H9 (cell line): ENCODE data around the gene SERPINA5. TPM values are rescaled to one million over a fixed set of nuclear protein-coding genes. Genes with fewer than 3 reads are reported as not detected.

ENCODE experiments used
- DNase-seq: peaks from one replicate; pipeline ENCODE4 v3.0.0-alpha.2; 2017
- H2AFZ ChIP-seq: one replicate; pipeline ENCODE4 v1.6.1; 2013; ENCODE audit warnings: mild to moderate bottlenecking, low read length, control low read depth, moderate library complexity
- H2AK5ac ChIP-seq: 2 replicates; pipeline ENCODE4 v1.6.1; 2013; ENCODE audit warnings: low read length, control low read depth, mixed read lengths; ENCODE audit not compliant: insufficient read length
- H2BK120ac ChIP-seq: one replicate; pipeline ENCODE4 v1.6.1; 2013; ENCODE audit warnings: low read depth, mild to moderate bottlenecking, low read length, control low read depth, inconsistent platforms; ENCODE audit not compliant: poor library complexity, severe bottlenecking
- H2BK12ac ChIP-seq: 2 replicates; pipeline ENCODE4 v1.6.1; 2013; ENCODE audit warnings: low read length, control low read depth, mixed read lengths, low read depth; ENCODE audit not compliant: insufficient read length
- H2BK15ac ChIP-seq: 2 replicates; pipeline ENCODE4 v1.6.1; 2013; ENCODE audit warnings: low read depth, low read length, control low read depth
- H2BK20ac ChIP-seq: one replicate; pipeline ENCODE4 v1.6.1; 2013; ENCODE audit warnings: low read depth, mild to moderate bottlenecking, low read length, control low read depth, inconsistent platforms; ENCODE audit not compliant: poor library complexity, severe bottlenecking
- H2BK5ac ChIP-seq: 2 replicates; pipeline ENCODE4 v1.6.1; 2013; ENCODE audit warnings: low read length, control low read depth, mixed read lengths; ENCODE audit not compliant: insufficient read length
- H3K14ac ChIP-seq: 2 replicates; pipeline ENCODE4 v1.6.1; 2013; ENCODE audit warnings: low read length, control low read depth; ENCODE audit not compliant: insufficient read depth
- H3K18ac ChIP-seq: 2 replicates; pipeline ENCODE4 v1.6.1; 2013; ENCODE audit warnings: low read depth, mild to moderate bottlenecking, mixed read lengths, low read length, control low read depth; ENCODE audit not compliant: insufficient read length
- H3K23ac ChIP-seq: 2 replicates; pipeline ENCODE4 v1.6.1; 2013; ENCODE audit warnings: low read length, control low read depth, mixed read lengths, low read depth; ENCODE audit not compliant: insufficient read length
- H3K23me2 ChIP-seq: 2 replicates; pipeline ENCODE4 v1.6.1; 2013; ENCODE audit warnings: low read depth, mild to moderate bottlenecking, mixed read lengths, low read length, control low read depth; ENCODE audit not compliant: insufficient read length, poor library complexity, severe bottlenecking
- H3K27ac ChIP-seq: 2 replicates; pipeline ENCODE4 v1.5.1; 2013; ENCODE audit warnings: low read length, control low read depth, mixed read lengths, low read depth; ENCODE audit not compliant: insufficient read length
- H3K27me3 ChIP-seq: 2 replicates; pipeline ENCODE4 v1.6.1; 2013; ENCODE audit warnings: low read length, control low read depth, inconsistent platforms; ENCODE audit not compliant: insufficient read depth
- H3K4ac ChIP-seq: 2 replicates; pipeline ENCODE4 v1.6.1; 2013; ENCODE audit warnings: low read depth, mild to moderate bottlenecking, control low read depth, inconsistent platforms, low read length, moderate library complexity
- H3K4me1 ChIP-seq: 2 replicates; pipeline ENCODE4 v1.6.1; 2013; ENCODE audit warnings: low read length, control low read depth, inconsistent platforms; ENCODE audit not compliant: insufficient read depth
- H3K4me2 ChIP-seq: 2 replicates; pipeline ENCODE4 v1.6.1; 2013; ENCODE audit warnings: low read length, control low read depth, mixed read lengths; ENCODE audit not compliant: insufficient read length, insufficient read depth
- H3K56ac ChIP-seq: 2 replicates; pipeline ENCODE4 v1.6.1; 2013; ENCODE audit warnings: low read depth, mild to moderate bottlenecking, mixed read lengths, low read length, control low read depth; ENCODE audit not compliant: insufficient read length
- H3K79me1 ChIP-seq: 2 replicates; pipeline ENCODE4 v1.6.1; 2013; ENCODE audit warnings: low read depth, mild to moderate bottlenecking, moderate library complexity, low read length, control low read depth, inconsistent platforms; ENCODE audit not compliant: insufficient read depth, poor library complexity, severe bottlenecking
- H3K79me2 ChIP-seq: 2 replicates; pipeline ENCODE4 v1.6.1; 2013; ENCODE audit warnings: low read length, control low read depth, inconsistent platforms; ENCODE audit not compliant: insufficient read depth
- H3K9ac ChIP-seq: 2 replicates; pipeline ENCODE4 v1.6.1; 2013; ENCODE audit warnings: low read length, control low read depth, mixed read lengths; ENCODE audit not compliant: insufficient read length; ENCODE audit errors: extremely low read depth
- H3K9me3 ChIP-seq: one replicate; pipeline ENCODE4 v1.6.1; 2013; ENCODE audit warnings: low read depth, low read length, inconsistent platforms; ENCODE audit not compliant: control insufficient read depth
- H3T11ph ChIP-seq: one replicate; pipeline ENCODE4 v1.6.1; 2013; ENCODE audit warnings: mild to moderate bottlenecking, low read length, control low read depth, inconsistent platforms
- H4K20me1 ChIP-seq: one replicate; pipeline ENCODE4 v1.6.1; 2013; ENCODE audit not compliant: control insufficient read depth, insufficient read length, insufficient read depth
- H4K5ac ChIP-seq: 2 replicates; pipeline ENCODE4 v1.6.1; 2013; ENCODE audit warnings: low read depth, mild to moderate bottlenecking, mixed read lengths, low read length, control low read depth; ENCODE audit not compliant: insufficient read length
- H4K8ac ChIP-seq: replicated peaks from 2 replicates; pipeline ENCODE4 v1.6.1; 2013; ENCODE audit warnings: low read length, control low read depth, mixed read lengths, low read depth; ENCODE audit not compliant: insufficient read length
- H4K91ac ChIP-seq: 2 replicates; pipeline ENCODE4 v1.6.1; 2013; ENCODE audit warnings: low read depth, mild to moderate bottlenecking, moderate library complexity, mixed read lengths, low read length, control low read depth; ENCODE audit not compliant: insufficient read length
- H3K27ac Mint-ChIP-seq, 3 experiments: 2 replicates in 2 of 3; 3 replicates in 1 of 3; pipeline ENCODE4 v1.8.0; 2020 to 2021; ENCODE audit warnings: mixed read lengths in 3 of 3, mild to moderate bottlenecking in 1 of 3, moderate library complexity in 1 of 3
- H3K27me3 Mint-ChIP-seq: 2 replicates; pipeline ENCODE4 v1.8.0; 2021; ENCODE audit warnings: low read depth, mild to moderate bottlenecking, moderate library complexity, mixed read lengths
- H3K36me3 Mint-ChIP-seq, 3 experiments: 2 replicates in 2 of 3; 3 replicates in 1 of 3; pipeline ENCODE4 v1.8.0; 2020 to 2021; ENCODE audit warnings: low read depth in 3 of 3, mixed read lengths in 3 of 3; ENCODE audit not compliant: insufficient read depth in 1 of 3
- H3K4me1 Mint-ChIP-seq, 2 experiments: 2 replicates each; pipeline ENCODE4 v1.8.0; 2020; ENCODE audit warnings: mixed read lengths in 2 of 2
- H3K4me3 Mint-ChIP-seq, 2 experiments: 2 replicates in 1 of 2; 3 replicates in 1 of 2; pipeline ENCODE4 v1.8.0; 2020 to 2021; ENCODE audit warnings: mild to moderate bottlenecking in 2 of 2, mixed read lengths in 2 of 2, moderate library complexity in 1 of 2
- H3K9me3 Mint-ChIP-seq, 2 experiments: 2 replicates in 1 of 2; 3 replicates in 1 of 2; pipeline ENCODE4 v1.8.0; 2020; ENCODE audit warnings: mild to moderate bottlenecking in 2 of 2, mixed read lengths in 2 of 2, moderate library complexity in 1 of 2
- CTCF ChIP-seq: fragments of 200-600 bp; sonication (generic); conservative IDR thresholded peaks from 3 replicates; pipeline ENCODE4 v1.8.0; 2021; ENCODE audit warnings: antibody characterized with exemption, mild to moderate bottlenecking
- WGBS: extraction: QIAGEN DNeasy Blood & Tissue Kit; methylation state at CpG from one replicate; pipeline ENCODE4 v1.1.7; 2013; ENCODE audit warnings: missing lambda C conversion rate, low lambda C conversion rate, mixed read lengths; ENCODE audit not compliant: insufficient read length; ENCODE audit errors: extremely low coverage; 5-methylcytosine and 5-hydroxymethylcytosine counted together
- total RNA-seq: library from RNA; stranded (reverse); gene quantifications from 2 replicates; pipeline ENCODE4 v1.2.1, GENCODE V29; 2021

The SERPINA5 gene
- total RNA-seq, 1 experiment from 2014 or later, result 1.1 TPM

- no peaks in the 10 kb centered on the region for H3K36me3 Mint-ChIP-seq
- Histone ChIP-seq H2AK5ac (no peak overlapping the region), H4K8ac (no peak overlapping the region), H2BK120ac (no peak overlapping the region), H2BK20ac (no peak overlapping the region), H3T11ph (no peak overlapping the region), H2BK5ac (no peak overlapping the region), H2AFZ (no peak overlapping the region), H3K14ac (no peak overlapping the region), H3K56ac (no peak overlapping the region), H3K4me1 (peaks cover 1% of the 10 kb centered on the region; the same call in 1 of the 2 replicates), H3K23ac (no peak overlapping the region), H3K9me3 (no peaks in the 10 kb centered on the region), H3K23me2 (no peaks in the 10 kb centered on the region), H2BK12ac (no peak overlapping the region), H4K91ac (no peak overlapping the region), H3K4me2 (no peak overlapping the region), H3K79me1 (no peaks in the 10 kb centered on the region), H3K79me2 (no peaks in the 10 kb centered on the region), H3K4ac (no peak overlapping the region), H3K18ac (no peak overlapping the region), H3K27me3 (no peaks in the 10 kb centered on the region), H4K20me1 (no peaks in the 10 kb centered on the region), H3K27ac (no peak overlapping the region), H4K5ac (no peak overlapping the region), H3K9ac (no peak overlapping the region), H2BK15ac (no peak overlapping the region)
- WGBS, result no CpG with 5 or more reads among the region's 15 CpGs
- H3K27me3 Mint-ChIP-seq, result peaks cover 16% of the 10 kb centered on the region
- H3K9me3 Mint-ChIP-seq, result no peaks in the 10 kb centered on the region; a peak in 1 of 5 replicates
- no peak overlapping the region for H3K27ac Mint-ChIP-seq
- H3K4me1 Mint-ChIP-seq, result peaks cover 25 to 31% of the 10 kb centered on the region in 2 experiments
- peak; percentile 48 for DNase-seq
- H3K4me3 Mint-ChIP-seq, result no peak overlapping the region
- TF ChIP-seq CTCF, result no peak
Observed at GRCh38 chr14:94545131-94545841, 35.9 kb upstream of the SERPINA5 start.
